HG03025 (cell line): ENCODE data around the gene LRCOL1.
A peak's percentile ranks its signal among the peaks of the same experiment; 100 is the strongest.
"Not testable (repeated sequence)": the region's sequence is repeated elsewhere in the genome, so short reads cannot be mapped to it uniquely, and the experiment has no call there.

Experiments
- ATAC-seq: cut with Tn5 transposase; IDR thresholded peaks from one replicate; pipeline ENCODE4 v1.9.1; 2021; ENCODE audit warnings: mild to moderate bottlenecking, moderate library complexity; ENCODE audit not compliant: unreplicated experiment, low FRiP score

Gene LRCOL1

GRCh38 chr12:132603240-132604150 is 6.9 kb downstream of the LRCOL1 start:
- ATAC-seq, result no peak

GRCh38 chr12:132602572-132603239 is 7.7 kb downstream of the LRCOL1 start:
- ATAC-seq, result no peak

DNA sequence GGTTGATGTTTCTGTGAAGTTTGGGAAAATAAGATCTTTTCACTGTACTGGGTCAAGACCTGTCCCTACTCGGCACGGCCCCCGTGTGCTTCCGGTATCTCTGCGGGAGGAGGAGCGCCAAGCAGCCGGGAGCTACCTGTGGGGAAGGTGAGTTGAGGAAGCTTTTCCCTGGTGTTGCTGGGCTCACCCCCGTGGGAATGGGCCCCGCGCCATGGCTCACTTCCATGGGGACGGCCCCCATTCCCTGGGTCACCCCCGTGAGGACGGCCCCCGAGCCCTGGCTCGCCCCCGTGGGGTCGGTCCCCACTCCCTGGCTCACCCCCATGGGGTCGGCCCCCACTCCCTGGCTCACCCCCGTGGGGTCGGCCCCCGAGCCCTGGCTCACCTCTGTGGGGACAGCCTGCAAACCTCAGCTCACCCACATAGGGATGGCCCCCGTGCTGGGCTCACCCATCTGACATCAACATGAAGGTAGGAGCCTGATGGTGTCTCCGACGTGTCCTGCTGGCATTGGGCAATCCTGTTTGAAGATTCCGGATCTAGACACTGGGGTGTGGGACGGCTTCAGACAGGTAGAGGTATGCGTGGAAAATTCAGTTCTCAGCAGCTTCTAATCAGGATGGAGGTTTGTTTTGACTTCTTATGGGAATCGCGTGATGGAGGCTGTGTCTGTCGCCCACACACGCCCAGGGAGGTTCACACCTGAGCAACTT is 9.1 kb downstream of the LRCOL1 start:
- ATAC-seq, result no peak

GRCh38 chr12:132600048-132601032 is 10.0 kb downstream of the LRCOL1 start:
- peak; percentile 46 for ATAC-seq

DNA sequence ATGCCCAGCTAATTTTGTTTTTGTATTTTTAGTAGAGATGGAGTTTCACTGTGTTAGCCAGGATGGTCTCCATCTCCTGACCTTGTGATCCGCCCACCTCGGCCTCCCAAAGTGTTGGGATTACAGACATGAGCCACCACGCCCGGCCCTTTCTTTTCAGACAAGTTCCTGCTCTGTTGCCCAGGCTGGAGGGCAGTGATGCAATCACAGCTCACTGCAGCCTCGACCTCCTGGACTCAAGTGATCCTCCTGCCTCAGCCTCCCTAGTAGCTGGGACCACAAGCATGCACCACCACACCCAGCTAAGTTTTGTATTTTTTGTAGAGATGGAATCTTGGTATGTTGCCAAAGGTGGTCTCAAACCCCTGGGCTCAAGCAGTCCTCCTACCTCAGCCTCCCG is 10.9 kb downstream of the LRCOL1 start:
- not testable (repeated sequence) for ATAC-seq

DNA sequence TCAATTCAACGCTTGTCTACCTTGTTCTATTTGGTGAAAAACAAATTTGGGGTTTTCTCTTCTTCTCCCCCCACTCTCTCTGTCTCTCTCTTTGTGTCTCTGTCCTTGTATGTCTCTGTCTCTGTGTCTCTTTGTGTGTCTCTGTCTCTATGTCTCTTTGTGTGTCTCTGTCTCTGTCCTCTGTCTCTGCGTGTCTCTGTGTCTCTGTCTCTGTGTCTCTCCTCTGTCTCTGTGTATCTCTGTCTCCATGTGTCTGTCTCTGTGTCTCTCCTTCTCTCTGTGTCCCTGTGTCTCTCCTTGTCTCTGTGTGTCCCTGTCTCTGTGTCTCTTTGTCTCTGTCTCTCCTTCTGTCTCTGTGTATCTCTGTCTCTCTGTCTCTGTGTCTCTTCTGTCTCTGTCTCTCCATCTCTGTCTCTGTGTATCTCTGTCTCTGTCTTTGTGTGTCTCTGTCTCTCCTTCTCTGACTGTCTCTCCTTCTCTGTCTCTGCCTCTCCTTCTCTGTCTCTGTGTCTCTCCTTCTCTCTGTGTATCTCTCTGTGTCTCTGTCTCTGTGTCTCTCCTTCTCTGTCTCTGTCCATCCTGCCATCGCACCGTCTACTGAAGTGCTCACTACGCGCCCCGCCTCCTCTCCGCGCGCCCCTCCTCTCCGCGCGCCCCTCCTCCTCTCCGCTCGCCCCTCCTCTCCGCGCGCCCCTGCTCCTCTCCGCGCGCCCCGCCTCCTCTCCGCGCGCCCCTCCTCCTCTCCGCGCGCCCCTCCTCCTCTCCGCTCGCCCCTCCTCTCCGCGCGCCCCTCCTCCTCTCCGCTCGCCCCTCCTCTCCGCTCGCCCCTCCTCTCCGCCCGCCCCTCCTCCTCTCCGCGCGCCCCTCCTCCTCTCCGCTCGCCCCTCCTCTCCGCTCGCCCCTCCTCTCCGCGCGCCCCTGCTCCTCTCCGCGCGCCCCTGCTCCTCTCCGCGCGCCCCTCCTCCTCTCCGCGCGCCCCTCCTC is 12.8 kb downstream of the LRCOL1 start:
- no peak for ATAC-seq

- no peak for ATAC-seq
Measured at GRCh38 chr12:132596016-132596415, 14.4 kb downstream of the LRCOL1 start.

GRCh38 chr12:132595183-132595582 is 15.2 kb downstream of the LRCOL1 start:
- ATAC-seq, result no peak

DNA sequence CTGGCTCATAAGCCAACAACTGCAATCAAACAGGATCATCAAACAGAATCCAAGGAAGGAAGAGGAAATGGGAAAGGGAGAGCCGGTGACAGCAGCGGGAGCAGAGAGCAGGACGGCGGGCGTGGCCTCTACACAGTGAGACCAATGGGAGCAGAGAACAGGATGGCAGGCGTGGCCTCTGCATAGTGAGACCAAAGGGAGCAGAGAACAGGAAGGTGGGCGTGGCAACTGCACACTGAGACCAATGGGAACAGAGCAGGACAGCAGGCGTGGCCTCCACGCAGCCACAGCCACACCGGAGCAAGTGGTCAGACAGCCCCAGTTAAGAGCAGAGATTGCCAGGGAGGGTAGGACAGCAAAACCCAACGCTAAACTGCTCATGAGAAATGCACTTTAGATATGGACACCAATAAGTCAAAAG is 16.4 kb downstream of the LRCOL1 start:
- no peak for ATAC-seq

DNA sequence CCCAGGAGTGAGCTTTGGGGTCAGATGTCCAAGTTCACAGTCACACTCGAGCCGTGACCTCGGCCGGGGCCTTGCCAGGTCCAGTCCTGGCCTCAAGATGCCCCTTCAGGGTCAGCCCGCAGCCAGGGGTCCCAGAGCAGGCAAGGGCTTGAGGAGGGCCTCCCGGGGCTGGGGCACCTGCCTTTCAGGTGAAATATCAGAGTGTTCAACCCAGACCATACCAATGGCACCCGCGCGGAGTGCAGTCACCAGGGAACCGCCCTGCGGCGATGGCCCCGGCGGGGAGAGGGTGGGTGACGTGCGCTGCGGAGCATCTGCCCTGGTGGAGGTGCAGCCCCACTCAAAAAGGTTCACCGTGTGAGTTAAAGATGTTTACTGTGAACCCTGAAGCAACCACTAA is 16.9 kb downstream of the LRCOL1 start:
- ATAC-seq, result no peak

- no peak for ATAC-seq
Measured at GRCh38 chr12:132593071-132593470, 17.3 kb downstream of the LRCOL1 start.

- ATAC-seq, result no peak
Measured at GRCh38 chr12:132592282-132592970, 18.0 kb downstream of the LRCOL1 start.

- ATAC-seq, result no peak
Measured at GRCh38 chr12:132591107-132591935, 19.1 kb downstream of the LRCOL1 start.

- no peak for ATAC-seq
Measured at GRCh38 chr12:132588821-132589669, 21.3 kb downstream of the LRCOL1 start.

- ATAC-seq, result no peak
Measured at GRCh38 chr12:132588319-132588718, 22.1 kb downstream of the LRCOL1 start.

DNA sequence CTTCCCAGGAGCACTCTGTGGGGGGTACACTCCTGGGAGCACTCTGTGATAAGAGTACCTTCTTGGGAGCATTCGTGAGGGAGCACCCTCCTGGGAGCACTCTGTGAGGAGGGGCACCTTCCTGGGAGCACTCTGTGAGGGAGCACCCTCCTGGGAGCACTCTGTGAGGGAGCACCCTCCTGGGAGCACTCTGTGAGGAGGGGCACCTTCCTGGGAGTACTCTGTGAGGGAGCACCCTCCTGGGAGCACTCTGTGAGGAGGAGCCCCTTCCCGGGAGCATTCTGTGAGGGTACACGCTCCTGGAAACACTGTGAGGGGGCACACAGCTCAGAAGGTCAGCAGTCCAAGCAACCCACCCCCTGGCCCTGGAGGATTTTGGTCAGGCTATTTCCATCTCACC is 22.6 kb downstream of the LRCOL1 start:
- ATAC-seq, result no peak
